Spinal cord (tissue), 10 donors: Measurements from ENCODE around the gene TAS2R39. TPM values are rescaled to one million over a fixed set of nuclear protein-coding genes. Genes with fewer than 3 reads are reported as not detected.

Source experiments
- DNase-seq, 6 donors: peaks; one replicate each; pipeline versions ENCODE4 v3.0.0 to v3.0.0-alpha.2; 2013 to 2015; ENCODE audit warnings: low spot score in 6 of 6, low read depth in 4 of 6
- H3K27ac ChIP-seq: one replicate; pipeline ENCODE4 v1.5.1; 2013; ENCODE audit warnings: low read depth, low read length, control low read depth
- H3K27me3 ChIP-seq: one replicate; pipeline ENCODE4 v1.6.1; 2013; ENCODE audit warnings: low read length; ENCODE audit not compliant: control insufficient read depth, insufficient read depth
- H3K36me3 ChIP-seq: one replicate; pipeline ENCODE4 v1.6.1; 2013; ENCODE audit warnings: low read length; ENCODE audit not compliant: control insufficient read depth, insufficient read depth
- H3K4me1 ChIP-seq: one replicate; pipeline ENCODE4 v1.6.1; 2013; ENCODE audit warnings: low read length; ENCODE audit not compliant: control insufficient read depth, insufficient read depth
- H3K4me3 ChIP-seq: one replicate; pipeline ENCODE4 v1.5.1; 2013; ENCODE audit warnings: low read depth, low read length, control low read depth
- H3K9me3 ChIP-seq: one replicate; pipeline ENCODE4 v1.6.1; 2013; ENCODE audit warnings: low read length; ENCODE audit not compliant: control insufficient read depth, insufficient read depth
- WGBS: methylation state at CpG from one replicate; pipeline ENCODE4 v1.1.5; 2013; ENCODE audit warnings: missing lambda C conversion rate; ENCODE audit not compliant: insufficient coverage; 5-methylcytosine and 5-hydroxymethylcytosine counted together
- polyA plus RNA-seq, 2 donors: library from polyadenylated mRNA; unstranded; fragments of 120-200 nt; gene quantifications; one replicate each; pipeline ENCODE4 v1.2.1, GENCODE V29; 2013; ENCODE audit not compliant: insufficient read length in 2 of 2
- small RNA-seq: library from RNA; depleted of rRNA; stranded (forward); fragments of <200 nt; gene quantifications from one replicate; pipeline ENCODE3, GENCODE V24; 2014; ENCODE audit warnings: low replicate concordance
- total RNA-seq, 2 donors: library from RNA; depleted of rRNA in 1 of 2; stranded (reverse); fragments of 120-200 nt in 1 of 2; fragments of >200 nt in 1 of 2; gene quantifications; one replicate each; pipeline versions ENCODE4 v1.2.3 to v1.2.4, GENCODE V29; 2013 to 2014
- donor health status: healthy.

Gene TAS2R39
- total and polyA plus RNA-seq, 4 donors, result not detected

GRCh38 chr7:143227806-143228205 lies 44.6 kb downstream of the TAS2R39 start:
- H3K9me3 ChIP-seq, result no peaks in the 10 kb centered on the region
- no peak overlapping the region for H3K4me3 ChIP-seq
- H3K27ac ChIP-seq, result no peak overlapping the region
- no peak for DNase-seq
- 22% methylated on average over 1 of the region's 1 CpG for WGBS
- H3K36me3 ChIP-seq, result no peaks in the 10 kb centered on the region
- H3K27me3 ChIP-seq, result no peaks in the 10 kb centered on the region
- no peaks in the 10 kb centered on the region for H3K4me1 ChIP-seq

GRCh38 chr7:143229054-143229790 lies 46.0 kb downstream of the TAS2R39 start:
- no peak overlapping the region for H3K4me3 ChIP-seq

GRCh38 chr7:143230602-143231457 lies 47.6 kb downstream of the TAS2R39 start:
- H3K4me3 ChIP-seq, result no peak overlapping the region
- WGBS, result 100% methylated on average over 2 of the region's 2 CpGs
- no peaks in the 10 kb centered on the region for H3K4me1 ChIP-seq
- H3K36me3 ChIP-seq, result no peaks in the 10 kb centered on the region
- DNase-seq, result no peak
- H3K9me3 ChIP-seq, result peaks cover 3% of the 10 kb centered on the region
- no peak overlapping the region for H3K27ac ChIP-seq
- H3K27me3 ChIP-seq, result no peaks in the 10 kb centered on the region

More at GRCh38 chr7:143229054-143229790, 46.0 kb downstream of the TAS2R39 start:
- DNase-seq, result peak in 3 of 6 donors; percentile 10 to 81 (median 38)
- H3K27me3 ChIP-seq, result no peaks in the 10 kb centered on the region
- H3K4me1 ChIP-seq, result no peaks in the 10 kb centered on the region
- no peaks in the 10 kb centered on the region for H3K9me3 ChIP-seq
- H3K27ac ChIP-seq, result no peak overlapping the region
- 0% methylated on average over 2 of the region's 9 CpGs for whole genome bisulfite sequencing
- no peaks in the 10 kb centered on the region for H3K36me3 ChIP-seq

Small RNA genes lying within 50 kb of the gene (small RNA-seq; reads per million reads assigned to genes)
- not detected for gene AC073342.3

Other genes starting within 250 kb of the TAS2R39 start
- under 1 TPM in 1 of 2 donors, not detected in 1; 0.11 TPM for gene TRPV5, start 249.7 kb upstream of the TAS2R39 start, total RNA-seq
- gene TRPV5, start 249.7 kb upstream of the TAS2R39 start, polyA plus RNA-seq, result under 1 TPM in 1 of 2 donors, not detected in 1; 0.24 TPM
- gene LLCFC1, start 243.9 kb upstream of the TAS2R39 start, total RNA-seq, result not detected
- under 1 TPM in 1 of 2 donors, not detected in 1; 0.38 TPM for gene LLCFC1, start 243.9 kb upstream of the TAS2R39 start, polyA plus RNA-seq
- gene KEL, start 221.1 kb upstream of the TAS2R39 start, total RNA-seq, result 1 to 10 TPM in 1 of 2 donors, under 1 TPM in 1; 0.99 to 3.4 TPM
- 1 to 10 TPM in 1 of 2 donors, under 1 TPM in 1; 0.60 to 1.6 TPM for gene KEL, start 221.1 kb upstream of the TAS2R39 start, polyA plus RNA-seq
- gene OR9A2, start 156.3 kb upstream of the TAS2R39 start, total RNA-seq, result under 1 TPM; 0.28 to 0.50 TPM
- gene OR9A2, start 156.3 kb upstream of the TAS2R39 start, polyA plus RNA-seq, result not detected
- gene OR6V1, start 131.1 kb upstream of the TAS2R39 start, total RNA-seq, result not detected
- gene OR6V1, start 131.1 kb upstream of the TAS2R39 start, polyA plus RNA-seq, result not detected
- not detected for gene PIP, start 51.3 kb upstream of the TAS2R39 start, total RNA-seq
- gene PIP, start 51.3 kb upstream of the TAS2R39 start, polyA plus RNA-seq, result not detected
- not detected for gene TAS2R40, start 38.6 kb downstream of the TAS2R39 start, total RNA-seq
- gene TAS2R40, start 38.6 kb downstream of the TAS2R39 start, polyA plus RNA-seq, result not detected
- 100 to 1,000 TPM in 1 of 2 donors, 10 to 100 TPM in 1; 58.2 to 131 TPM for gene GSTK1, start 80.0 kb downstream of the TAS2R39 start, total RNA-seq
- gene GSTK1, start 80.0 kb downstream of the TAS2R39 start, polyA plus RNA-seq, result 10 to 100 TPM; 84.6 to 91.7 TPM
- gene TMEM139, start 101.5 kb downstream of the TAS2R39 start, total RNA-seq, result 1 to 10 TPM in 1 of 2 donors, under 1 TPM in 1; 0.59 to 2.2 TPM
- gene TMEM139, start 101.5 kb downstream of the TAS2R39 start, polyA plus RNA-seq, result 1 to 10 TPM; 1.3 to 2.2 TPM
- 10 to 100 TPM; 14.2 to 17.6 TPM for gene CASP2, start 104.9 kb downstream of the TAS2R39 start, total RNA-seq
- 10 to 100 TPM; 21.9 to 28.5 TPM for gene CASP2, start 104.9 kb downstream of the TAS2R39 start, polyA plus RNA-seq
- under 1 TPM in 1 of 2 donors, not detected in 1; 0.28 TPM for gene CLCN1, start 132.7 kb downstream of the TAS2R39 start, total RNA-seq
- under 1 TPM; 0.06 to 0.68 TPM for gene CLCN1, start 132.7 kb downstream of the TAS2R39 start, polyA plus RNA-seq
- 10 to 100 TPM; 26.7 to 53.5 TPM for gene FAM131B, start 179.3 kb downstream of the TAS2R39 start, total RNA-seq
- 100 to 1,000 TPM; 108 to 112 TPM for gene FAM131B, start 179.3 kb downstream of the TAS2R39 start, polyA plus RNA-seq
- 10 to 100 TPM; 18.3 to 37.2 TPM for gene ZYX, start 197.9 kb downstream of the TAS2R39 start, total RNA-seq
- 100 to 1,000 TPM; 159 to 169 TPM for gene ZYX, start 197.9 kb downstream of the TAS2R39 start, polyA plus RNA-seq
- gene EPHA1, start 225.4 kb downstream of the TAS2R39 start, total RNA-seq, result under 1 TPM; 0.89 to 0.94 TPM
- 1 to 10 TPM; 3.6 to 6.6 TPM for gene EPHA1, start 225.4 kb downstream of the TAS2R39 start, polyA plus RNA-seq